Hair follicle dermal papilla cell (primary cell): ENCODE measurements around the gene C2CD5. TPM values are rescaled to one million over a fixed set of nuclear protein-coding genes. Genes with fewer than 3 reads are reported as not detected.

ENCODE experiments used
- total RNA-seq: library from RNA; depleted of rRNA; stranded (reverse); fragments of >200 nt; gene quantifications from 2 replicates; pipeline ENCODE4 v1.2.3, GENCODE V29; 2012

C2CD5 gene
- 20.5 and 25.2 TPM in 2 replicates for total RNA-seq

DNA sequence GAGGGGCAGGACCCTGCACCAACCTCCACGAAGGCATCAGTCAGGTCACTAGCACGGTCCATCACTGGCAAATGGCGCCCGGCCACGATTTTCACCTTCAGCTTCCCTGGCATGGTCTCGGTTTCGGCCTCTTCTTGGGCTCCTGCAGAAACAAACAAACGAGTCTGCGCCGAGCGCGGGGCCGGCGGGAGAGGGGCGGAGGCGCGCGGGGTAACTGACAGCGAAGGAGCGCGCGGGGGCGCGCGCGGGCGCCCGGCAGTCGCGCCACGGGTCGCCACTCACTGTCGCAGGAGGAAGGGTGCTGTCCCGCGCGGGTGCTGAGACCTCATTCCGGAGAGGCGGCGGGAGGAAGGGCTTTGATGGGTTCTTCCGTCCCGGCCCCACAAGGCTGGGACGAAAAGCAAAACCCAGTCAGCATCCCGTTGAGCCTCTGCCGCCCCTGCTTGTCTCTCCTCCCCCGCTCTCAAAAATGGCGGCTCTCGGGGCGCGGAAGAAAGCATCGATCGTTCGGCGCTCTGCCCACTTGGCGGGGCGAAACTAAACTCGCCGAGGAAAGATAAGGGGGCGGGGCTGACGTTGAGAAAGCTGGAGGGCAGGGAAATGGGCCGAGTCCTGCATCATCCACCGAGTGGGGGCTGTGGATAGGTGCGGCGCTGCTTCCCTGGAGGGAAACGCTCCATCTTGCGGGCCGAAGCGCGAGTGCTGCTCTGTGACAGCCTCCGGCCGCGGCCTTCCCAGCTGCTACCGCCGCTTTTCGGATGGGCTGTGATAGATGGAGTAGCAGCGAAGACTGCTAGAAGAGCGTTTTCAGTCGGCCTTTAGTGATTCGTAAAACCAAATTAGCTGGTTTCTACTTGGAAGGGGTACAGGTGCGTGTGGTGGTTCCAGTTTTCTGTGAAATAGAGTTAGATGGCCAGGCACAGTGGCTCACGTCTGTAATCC is at the start of gene C2CD5:
Gene C2CD5 (minus strand): TSS at position 505 of the 942 bp plus-strand sequence. CDS start 392 bp downstream, at position 113.

Other genes with a start within 250 kb of the C2CD5 start
- gene ST8SIA1, start 209.8 kb downstream of the C2CD5 start, total RNA-seq: 7.1 and 7.7 TPM in 2 replicates
- gene ETNK1, start 80.6 kb upstream of the C2CD5 start, total RNA-seq: 31.0 and 37.5 TPM in 2 replicates